Stomach (tissue), 4 donors: ENCODE measurements around the gene RBMS3.

Source experiments
- CTCF ChIP-seq, 7 experiments: fragments of 450-650 bp in 4 of 7; fragments of 200-600 bp in 3 of 7; sonication (generic) in 3 of 7; IDR thresholded peaks; one replicate each; pipeline ENCODE4 v1.5.1; 2016 to 2019; ENCODE audit warnings: antibody characterized with exemption in 7 of 7, control low read depth in 2 of 7, mild to moderate bottlenecking in 1 of 7
- POLR2A ChIP-seq, 4 donors: fragments of 450-650 bp; IDR thresholded peaks; one replicate each; pipeline ENCODE4 v1.6.1; 2016; ENCODE audit warnings: antibody characterized with exemption in 4 of 4, control low read depth in 2 of 4, mild to moderate bottlenecking in 1 of 4, moderate library complexity in 1 of 4
- POLR2AphosphoS5 ChIP-seq, 3 donors: sonication (generic); formaldehyde crosslinking; IDR thresholded peaks; one replicate each; pipeline ENCODE4 v1.6.1; 2016; ENCODE audit warnings: antibody characterized with exemption in 3 of 3

- TF ChIP-seq POLR2A (IDR thresholded peaks at IDR 0.05) (no peak), CTCF (IDR thresholded peaks at IDR 0.05) (no peak), POLR2AphosphoS5 (IDR thresholded peaks at IDR 0.05) (peak in 2 of 3 donors; percentile 33 to 39)
Measured at GRCh38 chr3:29453284-29454001, 172.6 kb downstream of the RBMS3 start.
